Measurements from ENCODE around the gene LRIT1. TPM values are rescaled to one million over a fixed set of nuclear protein-coding genes. Genes with fewer than 3 reads are reported as not detected.

Gene LRIT1
- total RNA-seq, 1 experiment from 2014 or later = not detected

- Mint-ChIP-seq H3K27me3 (ENCODE audit: low read depth) (peaks cover 41% of the 10 kb centered on the region), H3K9me3 (no peaks in the 10 kb centered on the region), H3K27ac (no peak overlapping the region), H3K36me3 (no peaks in the 10 kb centered on the region), H3K4me3 (no peak overlapping the region), H3K4me1 (peaks cover 8% of the 10 kb centered on the region; the same call in 1 of the 2 replicates)
- POLR2A ChIA-PET = no interaction called here
- ATAC-seq (no peak), DNase-seq (ENCODE audit: low spot score) (no peak)
- CTCF ChIA-PET = interaction anchor here (1.3 kb wide), 1 partner anchor 43 kb away, joined by 5 read pairs; no protein-coding TSS in a partner anchor
- no peak for TF ChIP-seq FOXK1 (CRISPR knock-in tag; IDR thresholded peaks at IDR 0.05)
- no peak for TF ChIP-seq TP53 (CRISPR knock-in tag; IDR thresholded peaks at IDR 0.05)
- no peak for TF ChIP-seq HMGXB4 (CRISPR knock-in tag; IDR thresholded peaks at IDR 0.05)
Measured at GRCh38 chr10:84191106-84191505, 50.2 kb downstream of the LRIT1 start.

- POLR2A ChIA-PET = no interaction called here
- Mint-ChIP-seq H3K4me3 (no peak overlapping the region), H3K9me3 (no peaks in the 10 kb centered on the region), H3K27me3 (ENCODE audit: low read depth) (peaks cover 36% of the 10 kb centered on the region), H3K36me3 (no peaks in the 10 kb centered on the region), H3K4me1 (peaks cover 4% of the 10 kb centered on the region; the same call in 1 of the 2 replicates), H3K27ac (no peak overlapping the region)
- DNase-seq (ENCODE audit: low spot score) (no peak), ATAC-seq (no peak)
- TF ChIP-seq ZNF138 (CRISPR knock-in tag; conservative IDR thresholded peaks at IDR 0.05) (no peak), ATF1 (CRISPR knock-in tag; IDR thresholded peaks at IDR 0.05) (no peak), TEAD1 (CRISPR knock-in tag; IDR thresholded peaks at IDR 0.05) (no peak)
- CTCF ChIA-PET = interaction anchor here (1.3 kb wide), 1 partner anchor 43 kb away, joined by 5 read pairs; no protein-coding TSS in a partner anchor
Measured at GRCh38 chr10:84190621-84191020, 50.7 kb downstream of the LRIT1 start.

GRCh38 chr10:84188815-84189214, 52.5 kb downstream of the LRIT1 start:
- TF ChIP-seq MLX (CRISPR knock-in tag; IDR thresholded peaks at IDR 0.05) (no peak), HMGA2 (CRISPR knock-in tag; IDR thresholded peaks at IDR 0.05) (no peak), ZBTB43 (CRISPR knock-in tag; IDR thresholded peaks at IDR 0.05) (no peak), ELF4 (CRISPR knock-in tag; IDR thresholded peaks at IDR 0.05; ENCODE audit: low read depth) (no peak), CREB1 (CRISPR knock-in tag; IDR thresholded peaks at IDR 0.05) (no peak), RORB (CRISPR knock-in tag; IDR thresholded peaks at IDR 0.05) (no peak), SMAD4 (CRISPR knock-in tag; IDR thresholded peaks at IDR 0.05) (no peak), NR2C2 (CRISPR knock-in tag; IDR thresholded peaks at IDR 0.05) (no peak), AR (CRISPR knock-in tag; IDR thresholded peaks at IDR 0.05) (no peak), SMAD3 (CRISPR knock-in tag; IDR thresholded peaks at IDR 0.05; ENCODE audit: borderline replicate concordance) (no peak), E2F4 (CRISPR knock-in tag; IDR thresholded peaks at IDR 0.05; ENCODE audit: borderline replicate concordance, low read depth) (no peak), EMX1 (CRISPR knock-in tag; IDR thresholded peaks at IDR 0.05) (no peak)
- H3K27me3 Mint-ChIP-seq (ENCODE audit: low read depth) = peaks cover 20% of the 10 kb centered on the region
- ChIA-PET CTCF (interaction anchor here (2.1 kb wide), 1 partner anchor 41 kb away, joined by 8 read pairs; no protein-coding TSS in a partner anchor), POLR2A (interaction anchor here (1.0 kb wide), 1 partner anchor 8 kb away, joined by 3 read pairs; no protein-coding TSS in a partner anchor)
- H3K4me1 Mint-ChIP-seq = no peaks in the 10 kb centered on the region
- no peak overlapping the region for H3K27ac Mint-ChIP-seq
- DNase-seq (ENCODE audit: low spot score) = no peak
- H3K36me3 Mint-ChIP-seq = no peaks in the 10 kb centered on the region
- no peak for ATAC-seq
- H3K4me3 Mint-ChIP-seq = no peak overlapping the region
- no peaks in the 10 kb centered on the region for H3K9me3 Mint-ChIP-seq
